Activated naive CD8-positive, alpha-beta T cell treated with anti-CD3 and anti-CD28 coated beads, Interleukin-2, amount 50 U/mL, for 24 hours (primary cell): ENCODE results near the gene CORO6.

Experiments used
- ATAC-seq: fragments of 150-1000 bp; cut with Tn5 transposase; one replicate; pipeline ENCODE4 v1.10.0; 2021
- DNase-seq: peaks from one replicate; pipeline ENCODE4 v3.0.0; 2021
- H3K27ac Mint-ChIP-seq: one replicate; pipeline ENCODE4 v1.8.0; 2021; ENCODE audit warnings: mild to moderate bottlenecking, mixed read lengths
- H3K27me3 Mint-ChIP-seq: one replicate; pipeline ENCODE4 v1.8.0; 2021; ENCODE audit warnings: mixed read lengths
- H3K36me3 Mint-ChIP-seq: one replicate; pipeline ENCODE4 v1.8.0; 2021; ENCODE audit warnings: low read depth, mixed read lengths
- H3K4me1 Mint-ChIP-seq: one replicate; pipeline ENCODE4 v1.8.0; 2021; ENCODE audit warnings: mixed read lengths
- H3K4me3 Mint-ChIP-seq: one replicate; pipeline ENCODE4 v1.8.0; 2021; ENCODE audit warnings: mild to moderate bottlenecking, moderate library complexity, mixed read lengths
- H3K9me3 Mint-ChIP-seq: one replicate; pipeline ENCODE4 v1.8.0; 2021; ENCODE audit warnings: mixed read lengths

Gene CORO6

GRCh38 chr17:29566473-29567303, 56.0 kb downstream of the CORO6 start, which contains the start of gene ABHD15:
TSS of gene ABHD15 (minus strand) at chr17:29567037. CDS start at chr17:29566966, 71 bp downstream.
- ATAC-seq = peak; percentile 39
- Mint-ChIP-seq H3K36me3 (peaks cover 4% of the 10 kb centered on the region), H3K27ac (peak within 1 kb of the TSS; percentile 95), H3K27me3 (no peaks in the 10 kb centered on the region), H3K4me3 (peak within 1 kb of the TSS; percentile 94), H3K9me3 (no peaks in the 10 kb centered on the region), H3K4me1 (peaks cover 40% of the 10 kb centered on the region)
- peak; percentile 68 for DNase-seq

- Mint-ChIP-seq H3K27ac (peak overlapping the region; percentile 65), H3K4me3 (peak overlapping the region; percentile 94), H3K9me3 (no peaks in the 10 kb centered on the region), H3K27me3 (no peaks in the 10 kb centered on the region), H3K4me1 (peaks cover 44% of the 10 kb centered on the region), H3K36me3 (peaks cover 6% of the 10 kb centered on the region)
- DNase-seq (peak; percentile 62), ATAC-seq (peak; percentile 8)
Observed at GRCh38 chr17:29565643-29566472, 56.9 kb downstream of the CORO6 start.
